Cardiac fibroblast (primary cell): Measurements from ENCODE around the gene ABCC12.

Experiments
- DNase-seq, 2 donors: peaks; one replicate each; pipeline versions ENCODE4 v3.0.0 to v3.0.0-alpha.2; 2010; ENCODE audit warnings: low read depth in 2 of 2
- H3K4me3 ChIP-seq, 2 donors: replicated peaks in 1 of 2; 1 replicate in 1 of 2; 2 replicates in 1 of 2; pipeline ENCODE4 v1.5.1; 2011; ENCODE audit warnings: low read depth in 2 of 2, low read length in 2 of 2, mild to moderate bottlenecking in 2 of 2, moderate library complexity in 1 of 2
- CTCF ChIP-seq: IDR thresholded peaks from one replicate; pipeline ENCODE4 v1.5.1; 2011; ENCODE audit warnings: low read depth, mild to moderate bottlenecking, low read length, inconsistent platforms

Gene ABCC12

GRCh38 chr16:48114410-48114809 lies 41.4 kb downstream of the ABCC12 start:
- no peak for TF ChIP-seq CTCF
- H3K4me3 ChIP-seq: no peak overlapping the region
- DNase-seq: no peak

DNA sequence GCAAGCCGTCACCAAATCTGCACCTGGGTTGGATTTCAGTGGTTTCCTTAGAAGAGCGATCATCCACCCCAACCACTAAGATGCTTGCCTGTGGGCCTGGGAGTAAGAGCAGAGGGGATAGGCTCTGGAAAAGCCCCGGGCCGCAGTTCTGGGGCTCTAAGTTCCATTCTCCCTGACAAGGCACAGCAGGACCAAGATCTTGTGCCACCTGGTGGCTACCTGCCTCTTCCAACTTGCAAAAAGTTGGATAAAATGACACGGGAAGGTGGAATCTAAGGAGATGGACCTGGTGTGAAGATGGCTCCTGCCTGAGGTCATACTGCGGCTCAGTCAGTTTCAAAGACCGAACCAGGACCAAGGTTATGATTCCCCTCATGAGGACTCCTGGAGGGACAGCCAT lies 42.3 kb downstream of the ABCC12 start:
- no peak for TF ChIP-seq CTCF
- no peak overlapping the region for H3K4me3 ChIP-seq
- no peak for DNase-seq

GRCh38 chr16:48113001-48113400 lies 42.8 kb downstream of the ABCC12 start:
- DNase-seq: peak in 1 of 2 donors; percentile 17
- TF ChIP-seq CTCF: no peak
- no peak overlapping the region for H3K4me3 ChIP-seq

- H3K4me3 ChIP-seq: no peak overlapping the region
- TF ChIP-seq CTCF: no peak
- no peak for DNase-seq
Observed at GRCh38 chr16:48112600-48112999, 43.2 kb downstream of the ABCC12 start.

GRCh38 chr16:48110982-48111381 lies 44.8 kb downstream of the ABCC12 start:
- DNase-seq: no peak
- H3K4me3 ChIP-seq: no peak overlapping the region
- no peak for TF ChIP-seq CTCF

GRCh38 chr16:48110000-48110399 lies 45.8 kb downstream of the ABCC12 start:
- no peak for TF ChIP-seq CTCF
- H3K4me3 ChIP-seq: no peak overlapping the region
- no peak for DNase-seq

DNA sequence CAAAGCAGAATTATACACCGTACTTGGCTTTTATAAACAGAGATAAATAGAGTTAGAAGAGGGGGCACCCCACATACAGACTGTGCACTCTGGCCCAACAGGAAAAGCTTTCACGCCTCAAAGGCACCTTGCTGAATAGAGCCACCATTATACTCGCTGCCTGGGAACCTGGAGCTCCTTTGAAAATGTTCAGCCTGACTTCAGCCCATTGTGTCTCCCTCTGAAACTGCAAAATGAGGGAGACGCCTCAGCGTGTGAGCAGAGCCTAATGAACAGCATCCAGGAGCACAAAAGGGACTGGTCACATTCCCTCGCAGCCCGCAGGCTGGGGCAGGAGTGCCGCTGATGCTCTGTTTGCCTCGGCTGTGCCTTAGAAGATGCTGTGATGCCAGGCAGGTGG lies 46.3 kb downstream of the ABCC12 start:
- TF ChIP-seq CTCF: no peak
- no peak overlapping the region for H3K4me3 ChIP-seq
- DNase-seq: no peak
